Mesenchymal stem cell (in vitro differentiated cells and primary cell): ENCODE results near the gene FBXO31.
A peak's percentile ranks its signal among the peaks of the same experiment; 100 is the strongest.

Experiments
- DNase-seq: peaks from one replicate; pipeline ENCODE4 v3.0.0-alpha.2; 2013
- H2AFZ ChIP-seq: one replicate; pipeline ENCODE4 v1.6.1; 2013; ENCODE audit warnings: low read depth, mild to moderate bottlenecking, control low read depth, inconsistent platforms, low read length, moderate library complexity
- H2AK5ac ChIP-seq: 2 replicates; pipeline ENCODE4 v1.6.1; 2013; ENCODE audit warnings: low read length, moderate library complexity, mild to moderate bottlenecking, inconsistent platforms; ENCODE audit not compliant: severe bottlenecking
- H2BK120ac ChIP-seq: one replicate; pipeline ENCODE4 v1.6.1; 2013; ENCODE audit warnings: low read depth, mild to moderate bottlenecking, inconsistent platforms, low read length, moderate library complexity
- H2BK12ac ChIP-seq, 2 experiments: one replicate each; pipeline ENCODE4 v1.6.1; 2013; ENCODE audit warnings: inconsistent platforms in 2 of 2, low read length in 2 of 2, mild to moderate bottlenecking in 2 of 2, moderate library complexity in 2 of 2, control low read depth in 1 of 2
- H2BK15ac ChIP-seq: one replicate; pipeline ENCODE4 v1.6.1; 2013; ENCODE audit warnings: mild to moderate bottlenecking, low read depth, inconsistent platforms; ENCODE audit not compliant: poor library complexity, severe bottlenecking
- H2BK5ac ChIP-seq: 2 replicates; pipeline ENCODE4 v1.6.1; 2013; ENCODE audit warnings: low read depth, mild to moderate bottlenecking, low read length, control low read depth, inconsistent platforms; ENCODE audit not compliant: poor library complexity, severe bottlenecking
- H3K14ac ChIP-seq, 2 experiments: one replicate each; pipeline ENCODE4 v1.6.1; 2013; ENCODE audit warnings: inconsistent platforms in 2 of 2, low read length in 2 of 2, control low read depth in 1 of 2, mild to moderate bottlenecking in 1 of 2, moderate library complexity in 1 of 2
- H3K18ac ChIP-seq, 2 experiments: one replicate each; pipeline ENCODE4 v1.6.1; 2013; ENCODE audit warnings: inconsistent platforms in 2 of 2, low read length in 2 of 2, control low read depth in 1 of 2, low read depth in 1 of 2, mild to moderate bottlenecking in 1 of 2
- H3K23ac ChIP-seq, 2 experiments: one replicate each; pipeline ENCODE4 v1.6.1; 2013; ENCODE audit warnings: inconsistent platforms in 2 of 2, low read length in 2 of 2, mild to moderate bottlenecking in 2 of 2, moderate library complexity in 2 of 2, control low read depth in 1 of 2
- H3K27ac ChIP-seq: 2 replicates; pipeline ENCODE4 v1.5.1; 2013; ENCODE audit warnings: mild to moderate bottlenecking, moderate library complexity, low read length, control low read depth, inconsistent platforms; ENCODE audit not compliant: poor library complexity, severe bottlenecking
- H3K27me3 ChIP-seq, 2 experiments: 2 replicates each; pipeline versions ENCODE4 v1.6.1 to v1.7.0; 2013; ENCODE audit warnings: low read length in 2 of 2, mild to moderate bottlenecking in 2 of 2, moderate library complexity in 2 of 2, control low read depth in 1 of 2, inconsistent platforms in 1 of 2; ENCODE audit not compliant: control insufficient read depth in 1 of 2, insufficient read depth in 1 of 2
- H3K36me3 ChIP-seq, 2 experiments: 2 replicates each; pipeline versions ENCODE4 v1.6.1 to v1.7.0; 2013; ENCODE audit warnings: low read length in 2 of 2, control low read depth in 1 of 2, inconsistent platforms in 1 of 2, low read depth in 1 of 2, mild to moderate bottlenecking in 1 of 2; ENCODE audit not compliant: insufficient read depth in 2 of 2, control insufficient read depth in 1 of 2
- H3K4ac ChIP-seq, 2 experiments: one replicate each; pipeline ENCODE4 v1.6.1; 2013; ENCODE audit warnings: inconsistent platforms in 2 of 2, low read length in 2 of 2, mild to moderate bottlenecking in 2 of 2, moderate library complexity in 2 of 2, control low read depth in 1 of 2, low read depth in 1 of 2
- H3K4me1 ChIP-seq: 2 replicates; pipeline ENCODE4 v1.6.1; 2013; ENCODE audit warnings: low read depth, low read length, control low read depth; ENCODE audit not compliant: control insufficient read depth, insufficient read depth
- H3K4me2 ChIP-seq: 2 replicates; pipeline ENCODE4 v1.6.1; 2013; ENCODE audit warnings: low read length, mild to moderate bottlenecking, inconsistent platforms; ENCODE audit not compliant: poor library complexity, severe bottlenecking
- H3K4me3 ChIP-seq, 2 experiments: 2 replicates each; pipeline versions ENCODE4 v1.5.1 to v1.7.0; 2013; ENCODE audit warnings: low read length in 2 of 2, mild to moderate bottlenecking in 2 of 2, control low read depth in 1 of 2, low read depth in 1 of 2; ENCODE audit not compliant: insufficient read depth in 1 of 2
- H3K79me1 ChIP-seq: replicated peaks from 2 replicates; pipeline ENCODE4 v1.6.1; 2013; ENCODE audit warnings: mild to moderate bottlenecking, control low read depth, low read length, inconsistent platforms; ENCODE audit not compliant: poor library complexity, severe bottlenecking
- H3K9ac ChIP-seq: 2 replicates; pipeline ENCODE4 v1.7.0; 2013; ENCODE audit warnings: mild to moderate bottlenecking, low read length, moderate library complexity
- H3K9me3 ChIP-seq: 2 replicates; pipeline ENCODE4 v1.7.0; 2013; ENCODE audit warnings: mild to moderate bottlenecking, low read length; ENCODE audit not compliant: control insufficient read depth
- H4K8ac ChIP-seq: one replicate; pipeline ENCODE4 v1.6.1; 2013; ENCODE audit warnings: inconsistent platforms, mild to moderate bottlenecking, low read length, moderate library complexity
- H4K91ac ChIP-seq: one replicate; pipeline ENCODE4 v1.6.1; 2013; ENCODE audit warnings: mild to moderate bottlenecking, low read length, inconsistent platforms
- WGBS: methylation state at CpG from one replicate; pipeline ENCODE4 v1.1.7; 2013; ENCODE audit warnings: mixed read lengths; 5-methylcytosine and 5-hydroxymethylcytosine counted together

Gene FBXO31

DNA sequence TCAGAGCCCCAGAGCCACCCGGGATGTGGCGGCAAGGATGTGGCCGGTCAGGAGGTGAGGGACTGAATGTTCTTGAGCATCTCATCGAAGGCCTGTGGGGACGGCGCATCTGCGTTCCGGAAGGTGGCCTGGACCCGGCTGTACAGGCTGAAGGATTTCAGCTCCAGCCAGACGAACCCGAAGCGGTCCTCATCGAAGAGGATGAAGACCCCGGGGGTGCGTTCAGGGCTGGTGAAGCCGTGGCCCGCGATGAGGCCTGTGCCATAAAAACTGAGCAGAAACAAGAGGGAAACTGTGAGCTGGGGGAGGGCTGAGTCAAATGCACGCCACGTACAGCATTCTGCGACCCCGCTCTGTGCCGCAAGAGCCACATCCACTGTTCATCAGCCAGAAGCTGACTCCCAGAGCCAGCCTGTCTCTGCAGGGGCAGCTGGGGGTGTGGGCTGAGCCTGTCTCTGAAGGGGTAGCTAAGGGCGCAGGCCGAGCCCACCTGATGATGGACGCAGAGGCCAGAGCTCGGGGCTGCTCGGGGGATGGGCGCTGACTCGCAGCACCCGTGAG lies 52.3 kb downstream of the FBXO31 start:
- H3K4ac ChIP-seq = no peak overlapping the region
- no peak overlapping the region for H2BK5ac ChIP-seq
- H3K27ac ChIP-seq = no peak overlapping the region
- no peak overlapping the region for H2BK120ac ChIP-seq
- H3K23ac ChIP-seq = no peak overlapping the region
- no peaks in the 10 kb centered on the region for H3K27me3 ChIP-seq
- peaks cover 7% of the 10 kb centered on the region for H3K4me1 ChIP-seq
- H3K4me3 ChIP-seq = no peak overlapping the region
- no peak overlapping the region for H3K14ac ChIP-seq
- H3K36me3 ChIP-seq = peaks cover 89 to 93% of the 10 kb centered on the region in 2 experiments
- WGBS = 86% methylated on average over 31 of the region's 31 CpGs
- DNase-seq = no peak
- H3K18ac ChIP-seq = no peak overlapping the region
- peak overlapping the region in 1 of 2 experiments; percentile 13 for H2BK12ac ChIP-seq
- H4K91ac ChIP-seq = no peak overlapping the region
- H2AK5ac ChIP-seq = no peak overlapping the region
- no peaks in the 10 kb centered on the region for H3K9me3 ChIP-seq
- H3K4me2 ChIP-seq = no peak overlapping the region
- H3K79me1 ChIP-seq = peaks cover 49% of the 10 kb centered on the region
- H4K8ac ChIP-seq = no peak overlapping the region
- H2BK15ac ChIP-seq = no peak overlapping the region
- H2AFZ ChIP-seq = no peak overlapping the region
- H3K9ac ChIP-seq = no peak overlapping the region

DNA sequence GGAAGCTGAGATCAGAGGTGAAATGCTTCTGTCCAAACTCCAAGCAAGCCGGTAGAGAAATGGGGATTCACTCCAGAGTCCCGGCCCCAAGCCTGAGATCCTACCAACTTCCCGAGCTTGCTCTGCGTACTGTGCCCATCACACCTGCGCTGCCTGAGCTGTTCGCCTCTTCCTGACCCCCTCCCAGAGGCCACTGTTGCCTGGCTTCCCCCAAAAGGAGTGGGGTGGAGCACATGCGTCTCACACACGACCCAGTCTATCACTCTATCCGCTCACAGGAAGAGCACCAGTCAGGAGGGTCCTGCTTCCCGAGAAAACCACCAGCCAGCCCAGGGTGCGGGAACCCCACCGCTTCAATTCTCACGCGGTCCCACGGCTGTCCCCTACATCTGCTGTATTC lies 52.9 kb downstream of the FBXO31 start:
- no peak for DNase-seq
- Histone ChIP-seq H3K27me3 (no peaks in the 10 kb centered on the region), H3K4me2 (no peak overlapping the region), H3K36me3 (peaks cover 85 to 86% of the 10 kb centered on the region in 2 experiments), H3K9me3 (no peaks in the 10 kb centered on the region), H2AFZ (no peak overlapping the region), H3K23ac (no peak overlapping the region), H2BK12ac (no peak overlapping the region), H3K27ac (no peak overlapping the region), H3K14ac (no peak overlapping the region), H4K8ac (no peak overlapping the region), H2AK5ac (no peak overlapping the region), H2BK120ac (no peak overlapping the region), H4K91ac (no peak overlapping the region), H3K4ac (no peak overlapping the region), H2BK5ac (no peak overlapping the region), H3K9ac (no peak overlapping the region), H3K79me1 (peaks cover 46% of the 10 kb centered on the region), H3K4me1 (peaks cover 7% of the 10 kb centered on the region), H3K4me3 (no peak overlapping the region), H2BK15ac (no peak overlapping the region), H3K18ac (no peak overlapping the region)
- WGBS = 88% methylated on average over 15 of the region's 15 CpGs

DNA sequence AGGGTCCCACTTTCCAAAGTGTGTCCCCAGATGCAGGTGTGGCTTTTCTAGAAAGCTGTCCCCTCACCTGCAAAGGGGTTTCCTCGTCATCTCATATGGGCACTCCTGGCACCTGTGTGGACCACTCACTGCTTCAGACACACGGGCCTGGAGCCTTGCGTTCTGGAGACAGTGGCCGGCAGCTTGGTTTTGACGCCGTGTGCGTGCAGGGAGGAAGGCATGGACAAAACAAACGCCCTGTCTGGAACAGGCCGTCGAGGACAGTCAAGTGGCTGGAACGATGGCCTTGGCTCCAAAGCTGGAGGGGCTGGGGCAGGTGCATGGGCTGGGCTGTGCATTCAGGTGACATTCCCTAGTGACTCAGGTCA lies 53.3 kb downstream of the FBXO31 start:
- H2BK12ac ChIP-seq = no peak overlapping the region
- H3K27ac ChIP-seq = no peak overlapping the region
- H3K14ac ChIP-seq = no peak overlapping the region
- H3K4ac ChIP-seq = no peak overlapping the region
- H2AK5ac ChIP-seq = no peak overlapping the region
- 97% methylated on average over 11 of the region's 11 CpGs for WGBS
- no peaks in the 10 kb centered on the region for H3K9me3 ChIP-seq
- H3K4me1 ChIP-seq = peaks cover 10% of the 10 kb centered on the region
- no peak overlapping the region for H3K4me2 ChIP-seq
- H3K18ac ChIP-seq = no peak overlapping the region
- H2BK15ac ChIP-seq = no peak overlapping the region
- H3K27me3 ChIP-seq = no peaks in the 10 kb centered on the region
- no peak overlapping the region for H2AFZ ChIP-seq
- H2BK120ac ChIP-seq = no peak overlapping the region
- no peak overlapping the region for H4K8ac ChIP-seq
- no peak overlapping the region for H2BK5ac ChIP-seq
- H3K4me3 ChIP-seq = no peak overlapping the region
- H4K91ac ChIP-seq = peak overlapping the region; percentile 20
- DNase-seq = no peak
- peaks cover 82 to 85% of the 10 kb centered on the region in 2 experiments for H3K36me3 ChIP-seq
- peaks cover 46% of the 10 kb centered on the region for H3K79me1 ChIP-seq
- no peak overlapping the region for H3K9ac ChIP-seq
- no peak overlapping the region for H3K23ac ChIP-seq

DNA sequence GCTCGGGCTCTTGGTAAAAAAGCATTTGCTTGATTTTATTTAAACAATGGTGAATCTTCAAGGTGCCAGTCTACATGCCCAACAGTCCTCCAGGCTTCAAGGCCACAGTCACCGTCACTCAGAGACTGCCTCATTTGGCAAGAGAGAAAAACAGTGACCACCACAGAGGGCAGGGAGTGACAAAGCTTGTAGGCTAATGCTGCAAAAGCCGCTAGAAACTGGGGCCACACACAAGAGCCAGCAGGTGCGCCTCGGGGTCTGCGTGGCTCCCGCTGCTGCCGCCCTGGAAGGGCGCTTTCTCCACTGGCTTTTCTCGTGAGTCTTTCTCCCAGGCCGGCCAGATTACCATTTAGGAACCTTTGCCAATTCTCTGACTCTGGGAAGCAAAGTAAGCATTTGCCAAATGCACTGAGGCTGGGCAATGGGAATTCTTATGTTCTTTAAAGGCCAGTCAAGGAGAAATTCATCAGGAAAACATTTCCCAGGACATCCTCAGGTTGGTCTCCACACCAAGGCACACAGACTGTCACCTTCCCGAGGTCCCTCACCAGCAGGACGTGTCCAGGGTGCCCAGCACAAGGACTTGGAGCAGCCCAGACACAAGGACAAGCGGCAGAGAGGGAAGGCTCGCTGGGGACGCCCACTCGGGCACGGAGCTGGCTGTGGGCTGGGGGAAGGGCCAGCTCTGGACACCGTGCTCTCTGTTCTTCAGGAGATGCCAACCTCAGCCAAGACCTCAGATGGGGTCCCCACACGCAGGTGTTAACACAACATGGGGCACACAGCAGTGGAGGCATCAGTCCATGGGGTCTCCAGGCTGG lies 53.9 kb downstream of the FBXO31 start:
- H3K4me2 ChIP-seq = no peak overlapping the region
- H3K23ac ChIP-seq = no peak overlapping the region
- H2BK120ac ChIP-seq = no peak overlapping the region
- no peak overlapping the region for H2BK12ac ChIP-seq
- H3K4ac ChIP-seq = no peak overlapping the region
- H2AFZ ChIP-seq = no peak overlapping the region
- H2BK15ac ChIP-seq = no peak overlapping the region
- no peak overlapping the region for H4K8ac ChIP-seq
- H3K14ac ChIP-seq = no peak overlapping the region
- H3K27ac ChIP-seq = no peak overlapping the region
- no peak overlapping the region for H3K18ac ChIP-seq
- no peaks in the 10 kb centered on the region for H3K27me3 ChIP-seq
- no peak overlapping the region for H3K4me3 ChIP-seq
- peaks cover 15% of the 10 kb centered on the region for H3K4me1 ChIP-seq
- H4K91ac ChIP-seq = peak overlapping the region; percentile 37
- no peak overlapping the region for H3K9ac ChIP-seq
- peaks cover 76 to 79% of the 10 kb centered on the region in 2 experiments for H3K36me3 ChIP-seq
- WGBS = 97% methylated on average over 20 of the region's 20 CpGs
- H3K9me3 ChIP-seq = no peaks in the 10 kb centered on the region
- peaks cover 47% of the 10 kb centered on the region for H3K79me1 ChIP-seq
- H2AK5ac ChIP-seq = no peak overlapping the region
- no peak overlapping the region for H2BK5ac ChIP-seq
- no peak for DNase-seq
